Measurements from ENCODE around the gene NGEF.

NGEF gene

GRCh38 chr2:233029321-233029720 lies 16.3 kb upstream of the NGEF start:
- H3K27ac ChIP-seq = no peak overlapping the region
- H3K4me3 ChIP-seq = no peak overlapping the region
- no peak for TF ChIP-seq CTCF (IDR thresholded peaks at IDR 0.05)
- DNase-seq (ENCODE audit: low spot score) = no peak

- no peak for DNase-seq (ENCODE audit: low spot score)
- Histone ChIP-seq H3K4me3 (no peak overlapping the region), H3K27ac (no peak overlapping the region)
- no peak for TF ChIP-seq CTCF (IDR thresholded peaks at IDR 0.05)
These were observed 13.2 kb upstream of the NGEF start for GRCh38 chr2:233026198-233026813.

- no peak for DNase-seq (ENCODE audit: low spot score)
- TF ChIP-seq CTCF (IDR thresholded peaks at IDR 0.05) = no peak
- Histone ChIP-seq H3K4me3 (no peak overlapping the region), H3K27ac (no peak overlapping the region)
These were observed 12.7 kb upstream of the NGEF start for GRCh38 chr2:233025706-233026105.

GRCh38 chr2:233023761-233024410 lies 10.8 kb upstream of the NGEF start:
- no peak for DNase-seq (ENCODE audit: low spot score)
- no peak overlapping the region for H3K27ac ChIP-seq
- H3K4me3 ChIP-seq = no peak overlapping the region
- TF ChIP-seq CTCF (IDR thresholded peaks at IDR 0.05) = no peak

- no peak for TF ChIP-seq CTCF (IDR thresholded peaks at IDR 0.05)
- Histone ChIP-seq H3K27ac (no peak overlapping the region), H3K4me3 (no peak overlapping the region)
- DNase-seq (ENCODE audit: low spot score) = no peak
These were observed 10.1 kb upstream of the NGEF start for GRCh38 chr2:233023007-233023760.

GRCh38 chr2:233022561-233022960 lies 9.5 kb upstream of the NGEF start:
- no peak for DNase-seq (ENCODE audit: low spot score)
- no peak for TF ChIP-seq CTCF (IDR thresholded peaks at IDR 0.05)
- H3K4me3 ChIP-seq = no peak overlapping the region
- H3K27ac ChIP-seq = no peak overlapping the region

All from coronary artery (tissue), 2 donors.